ENCODE data around the gene KRTAP1-1. TPM values are rescaled to one million over a fixed set of nuclear protein-coding genes. Genes with fewer than 3 reads are reported as not detected.

Gene KRTAP1-1
- total RNA-seq, 3 donors from 2014 or later (not counting 1 experiment from before 2014, with no cell fraction given): not detected

DNA sequence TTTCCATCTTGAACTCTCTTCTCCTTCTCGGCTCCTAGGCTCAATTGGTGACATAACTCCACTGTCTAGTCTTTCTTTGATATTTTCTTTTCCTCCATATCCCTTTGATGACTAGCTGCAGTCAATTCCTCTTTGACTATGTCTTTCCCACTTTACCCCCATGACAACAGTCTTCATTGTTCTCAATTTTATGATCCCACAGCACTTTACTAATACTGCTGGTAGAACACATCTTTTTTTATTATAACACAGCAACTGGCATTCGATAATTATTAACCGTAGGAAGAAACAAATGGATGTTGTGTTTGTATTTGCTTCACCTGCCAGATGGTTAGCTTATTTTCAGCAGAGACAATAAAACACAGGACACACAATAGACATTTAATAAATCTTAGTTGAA, 48.6 kb downstream of the KRTAP1-1 start:
- WGBS (ENCODE audit: insufficient coverage): 85% methylated on average over 1 of the region's 3 CpGs
- intact Hi-C loops (cut with micrococcal nuclease): no loop called here
- H3K27me3 ChIP-seq (ENCODE audit: control insufficient read depth, insufficient read depth, low read length): peaks cover 15% of the 10 kb centered on the region
- Mint-ChIP-seq H3K4me1 (no peaks in the 10 kb centered on the region), H3K36me3 (no peaks in the 10 kb centered on the region), H3K4me3 (no peak overlapping the region), H3K9me3 (no peaks in the 10 kb centered on the region), H3K27ac (no peak overlapping the region), H3K27me3 (ENCODE audit: low read depth in 2 of 2) (peaks cover 33 to 71% of the 10 kb centered on the region in 2 donors)
- no peak for DNase-seq
- H3K4me1 ChIP-seq (ENCODE audit: control insufficient read depth, insufficient read depth, low read length): no peaks in the 10 kb centered on the region
- H3K27ac ChIP-seq (ENCODE audit: low read length): no peak overlapping the region
- TF ChIP-seq, protein P1, sequence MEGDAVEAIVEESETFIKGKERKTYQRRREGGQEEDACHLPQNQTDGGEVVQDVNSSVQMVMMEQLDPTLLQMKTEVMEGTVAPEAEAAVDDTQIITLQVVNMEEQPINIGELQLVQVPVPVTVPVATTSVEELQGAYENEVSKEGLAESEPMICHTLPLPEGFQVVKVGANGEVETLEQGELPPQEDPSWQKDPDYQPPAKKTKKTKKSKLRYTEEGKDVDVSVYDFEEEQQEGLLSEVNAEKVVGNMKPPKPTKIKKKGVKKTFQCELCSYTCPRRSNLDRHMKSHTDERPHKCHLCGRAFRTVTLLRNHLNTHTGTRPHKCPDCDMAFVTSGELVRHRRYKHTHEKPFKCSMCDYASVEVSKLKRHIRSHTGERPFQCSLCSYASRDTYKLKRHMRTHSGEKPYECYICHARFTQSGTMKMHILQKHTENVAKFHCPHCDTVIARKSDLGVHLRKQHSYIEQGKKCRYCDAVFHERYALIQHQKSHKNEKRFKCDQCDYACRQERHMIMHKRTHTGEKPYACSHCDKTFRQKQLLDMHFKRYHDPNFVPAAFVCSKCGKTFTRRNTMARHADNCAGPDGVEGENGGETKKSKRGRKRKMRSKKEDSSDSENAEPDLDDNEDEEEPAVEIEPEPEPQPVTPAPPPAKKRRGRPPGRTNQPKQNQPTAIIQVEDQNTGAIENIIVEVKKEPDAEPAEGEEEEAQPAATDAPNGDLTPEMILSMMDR (IDR thresholded peaks at IDR 0.05): no peak
- no peaks in the 10 kb centered on the region for H3K36me3 ChIP-seq (ENCODE audit: control insufficient read depth, insufficient read depth, low read length)
- ATAC-seq: no peak
- H3K4me3 ChIP-seq (ENCODE audit: low read length): no peak overlapping the region
- no peaks in the 10 kb centered on the region for H3K9me3 ChIP-seq (ENCODE audit: control insufficient read depth, insufficient read depth, low read length)

Other genes with a start within 250 kb of the KRTAP1-1 start
- not detected for gene KRT28, start 241.5 kb downstream of the KRTAP1-1 start, total RNA-seq
- 10 to 100 TPM; 23.6 to 35.9 (median 25.5) TPM for gene KRT10, start 218.8 kb downstream of the KRTAP1-1 start, total RNA-seq
- not detected for gene KRT12, start 174.2 kb downstream of the KRTAP1-1 start, total RNA-seq
- gene KRT20, start 156.2 kb downstream of the KRTAP1-1 start, total RNA-seq: not detected
- gene KRT23, start 103.8 kb downstream of the KRTAP1-1 start, total RNA-seq: under 1 TPM in 1 of 3 donors, not detected in 2; 0.83 TPM
- not detected for gene KRT39, start 74.5 kb downstream of the KRTAP1-1 start, total RNA-seq
- gene KRT40, start 57.1 kb downstream of the KRTAP1-1 start, total RNA-seq: not detected
- not detected for gene KRTAP3-3, start 47.3 kb downstream of the KRTAP1-1 start, total RNA-seq
- gene KRTAP3-2, start 41.5 kb downstream of the KRTAP1-1 start, total RNA-seq: not detected
- gene KRTAP3-1, start 32.3 kb downstream of the KRTAP1-1 start, total RNA-seq: not detected
- not detected for gene KRTAP1-5, start 14.2 kb downstream of the KRTAP1-1 start, total RNA-seq
- not detected for gene KRTAP1-4, start 11.3 kb downstream of the KRTAP1-1 start, total RNA-seq
- not detected for gene KRTAP1-3, start 6.6 kb downstream of the KRTAP1-1 start, total RNA-seq
- gene KRTAP2-1, start 5.9 kb upstream of the KRTAP1-1 start, total RNA-seq: not detected
- not detected for gene KRTAP2-2, start 13.8 kb upstream of the KRTAP1-1 start, total RNA-seq
- gene KRTAP2-3, start 18.7 kb upstream of the KRTAP1-1 start, total RNA-seq: not detected
- not detected for gene KRTAP2-4, start 24.4 kb upstream of the KRTAP1-1 start, total RNA-seq
- gene KRTAP4-7, start 42.7 kb upstream of the KRTAP1-1 start, total RNA-seq: not detected
- gene KRTAP4-8, start 56.7 kb upstream of the KRTAP1-1 start, total RNA-seq: not detected
- not detected for gene KRTAP4-16, start 60.8 kb upstream of the KRTAP1-1 start, total RNA-seq
- gene KRTAP4-9, start 63.9 kb upstream of the KRTAP1-1 start, total RNA-seq: not detected
- gene KRTAP4-11, start 76.9 kb upstream of the KRTAP1-1 start, total RNA-seq: not detected
- not detected for gene KRTAP4-12, start 82.7 kb upstream of the KRTAP1-1 start, total RNA-seq
- gene KRTAP4-6, start 99.1 kb upstream of the KRTAP1-1 start, total RNA-seq: not detected
- not detected for gene KRTAP4-5, start 108.4 kb upstream of the KRTAP1-1 start, total RNA-seq
- gene KRTAP4-4, start 119.3 kb upstream of the KRTAP1-1 start, total RNA-seq: not detected
- gene KRTAP4-3, start 126.8 kb upstream of the KRTAP1-1 start, total RNA-seq: not detected
- gene KRTAP4-2, start 136.8 kb upstream of the KRTAP1-1 start, total RNA-seq: not detected
- not detected for gene KRTAP4-1, start 143.5 kb upstream of the KRTAP1-1 start, total RNA-seq
- not detected for gene KRTAP9-1, start 148.4 kb upstream of the KRTAP1-1 start, total RNA-seq
- gene KRTAP9-2, start 185.2 kb upstream of the KRTAP1-1 start, total RNA-seq: not detected
- not detected for gene KRTAP9-3, start 191.0 kb upstream of the KRTAP1-1 start, total RNA-seq
- not detected for gene KRTAP9-8, start 196.5 kb upstream of the KRTAP1-1 start, total RNA-seq
- gene KRTAP9-4, start 208.2 kb upstream of the KRTAP1-1 start, total RNA-seq: not detected
- gene KRTAP9-9, start 213.9 kb upstream of the KRTAP1-1 start, total RNA-seq: not detected
- gene KRTAP9-6, start 223.9 kb upstream of the KRTAP1-1 start, total RNA-seq: not detected
- gene KRTAP9-7, start 234.2 kb upstream of the KRTAP1-1 start, total RNA-seq: not detected